NCI-H1436 (cell line): ENCODE results near the gene KAT7.
A peak's percentile ranks its signal among the peaks of the same experiment; 100 is the strongest.

Source experiments
- DNase-seq: peaks from one replicate; lab custom pipeline; 2025; lab: John Stamatoyannopoulos, UW

KAT7 gene

DNA sequence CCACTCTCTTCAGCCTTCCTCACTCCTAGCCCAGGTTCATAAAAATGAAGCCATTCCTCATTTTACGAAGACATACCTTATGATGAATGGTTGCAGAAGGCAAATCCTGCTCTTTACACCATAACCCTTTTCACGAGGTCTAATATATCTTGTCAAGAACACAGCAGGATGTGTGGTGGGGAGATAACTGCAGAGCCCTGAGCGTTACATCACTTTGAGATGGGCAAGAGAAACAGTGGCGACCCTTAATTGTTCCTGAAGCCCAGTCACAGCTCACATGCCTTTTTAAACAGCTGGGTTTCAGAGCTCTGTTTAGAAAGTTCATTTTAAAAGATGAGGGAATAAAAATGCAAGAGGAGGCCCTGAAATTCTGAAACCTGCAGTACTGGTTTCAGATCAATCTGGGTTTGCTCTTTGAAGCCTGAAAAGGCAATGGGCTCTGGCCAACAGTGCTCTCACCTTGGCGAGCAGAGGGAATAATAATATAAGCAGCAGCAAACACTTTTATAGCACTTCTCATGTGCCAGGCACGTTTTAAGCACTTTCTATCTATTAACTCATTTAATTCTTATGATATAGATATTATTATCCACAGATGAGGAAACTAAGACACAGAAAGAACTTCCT lies 27.4 kb upstream of the KAT7 start:
- DNase-seq: no peak

GRCh38 chr17:49762151-49762941 lies 26.1 kb upstream of the KAT7 start:
- no peak for DNase-seq

GRCh38 chr17:49763735-49764558 lies 24.5 kb upstream of the KAT7 start, which contains the start of gene FAM117A:
FAM117A (minus strand) TSS chr17:49764131; CDS start chr17:49764087, 44 bp downstream.
- DNase-seq: peak; percentile 100

DNA sequence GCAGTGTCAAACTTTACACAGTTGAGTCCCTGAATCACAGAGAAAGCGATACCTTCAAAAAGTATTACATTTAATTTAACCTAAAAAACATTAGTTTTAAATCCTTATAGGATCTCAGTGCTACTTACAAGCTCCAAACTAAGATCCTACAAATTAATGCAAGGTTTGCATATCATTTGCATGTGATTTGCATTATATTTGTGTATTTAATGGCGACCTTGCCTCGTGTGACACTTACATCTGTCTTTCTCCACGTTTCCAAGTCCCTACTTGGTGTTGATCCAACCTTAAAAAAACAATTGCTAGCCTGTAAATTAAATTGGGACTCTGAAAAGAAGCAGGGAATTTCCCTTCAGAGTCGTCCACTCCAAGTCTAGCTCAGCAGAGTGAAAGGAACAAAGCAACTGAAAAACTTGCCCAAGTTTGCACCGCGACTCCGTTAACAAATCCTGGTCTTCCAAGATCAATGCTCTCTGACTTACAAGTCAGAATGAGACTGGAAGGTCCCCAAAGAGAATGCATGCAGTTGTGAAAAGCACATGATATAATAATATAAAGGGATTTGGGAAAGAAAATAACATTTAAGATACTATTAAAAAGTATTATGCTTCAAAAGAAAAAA lies 23.8 kb upstream of the KAT7 start:
- DNase-seq: no peak

DNA sequence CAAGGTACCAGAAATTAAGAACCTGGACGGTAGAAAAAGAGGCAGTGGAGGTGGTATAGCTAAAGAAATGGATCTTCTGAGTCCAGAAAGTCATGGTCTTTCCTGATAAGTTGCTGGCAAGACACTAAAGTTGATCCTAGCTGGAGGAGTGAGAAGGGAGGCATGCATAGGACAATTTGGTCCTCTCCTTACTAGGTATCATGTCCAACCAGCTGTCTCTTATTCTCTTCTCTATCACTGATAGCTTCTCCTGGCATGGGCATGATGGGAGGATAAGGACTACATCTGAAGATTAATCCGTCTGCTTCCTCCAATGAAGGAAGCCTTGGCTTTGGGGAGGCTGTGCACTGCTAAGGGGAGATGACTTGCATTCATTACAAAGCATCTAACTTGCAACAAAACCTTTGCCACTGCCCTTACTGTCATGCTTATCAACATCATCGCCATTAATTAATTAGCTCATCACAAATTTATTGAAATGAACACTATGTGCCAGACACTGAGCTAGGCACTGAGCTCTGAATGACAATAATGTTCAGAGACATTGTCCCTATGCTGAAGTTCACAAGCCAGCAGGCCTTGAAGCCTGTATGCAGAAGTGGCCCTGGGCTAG lies 21.5 kb upstream of the KAT7 start:
- no peak for DNase-seq

DNA sequence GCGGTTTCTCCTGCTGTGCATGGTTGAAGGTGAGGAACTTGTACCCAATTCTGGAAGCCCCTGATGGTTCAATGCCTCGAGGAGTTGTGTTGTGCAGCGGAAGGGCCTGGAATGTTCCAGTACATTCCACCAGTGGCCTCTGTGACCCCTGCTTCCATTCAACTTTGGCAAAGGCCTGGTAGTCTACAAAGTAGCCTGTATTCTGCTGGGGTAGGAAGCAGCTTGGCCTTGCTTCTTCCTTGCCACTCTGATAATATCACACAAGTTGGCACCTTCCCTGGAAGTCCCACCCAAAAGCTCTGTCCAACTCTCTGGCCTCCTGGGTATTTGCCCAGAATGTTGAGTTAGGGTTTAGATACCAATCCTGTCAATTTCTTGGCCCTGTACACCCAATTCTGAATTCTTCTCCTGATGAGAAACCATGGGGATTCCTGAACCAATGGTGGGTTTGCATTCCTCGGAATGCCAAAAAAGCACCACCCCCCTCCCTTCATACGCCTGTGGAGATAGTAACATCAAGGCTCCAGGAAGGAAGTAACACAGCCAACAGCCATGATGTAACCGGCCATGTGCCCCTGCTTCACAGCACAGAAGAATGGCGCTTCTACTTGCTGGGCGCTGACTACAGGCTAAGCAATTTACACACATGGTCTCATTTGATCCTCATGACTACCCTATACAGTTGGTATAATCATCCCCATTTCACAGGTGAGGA lies 12.8 kb upstream of the KAT7 start:
- DNase-seq: no peak

DNA sequence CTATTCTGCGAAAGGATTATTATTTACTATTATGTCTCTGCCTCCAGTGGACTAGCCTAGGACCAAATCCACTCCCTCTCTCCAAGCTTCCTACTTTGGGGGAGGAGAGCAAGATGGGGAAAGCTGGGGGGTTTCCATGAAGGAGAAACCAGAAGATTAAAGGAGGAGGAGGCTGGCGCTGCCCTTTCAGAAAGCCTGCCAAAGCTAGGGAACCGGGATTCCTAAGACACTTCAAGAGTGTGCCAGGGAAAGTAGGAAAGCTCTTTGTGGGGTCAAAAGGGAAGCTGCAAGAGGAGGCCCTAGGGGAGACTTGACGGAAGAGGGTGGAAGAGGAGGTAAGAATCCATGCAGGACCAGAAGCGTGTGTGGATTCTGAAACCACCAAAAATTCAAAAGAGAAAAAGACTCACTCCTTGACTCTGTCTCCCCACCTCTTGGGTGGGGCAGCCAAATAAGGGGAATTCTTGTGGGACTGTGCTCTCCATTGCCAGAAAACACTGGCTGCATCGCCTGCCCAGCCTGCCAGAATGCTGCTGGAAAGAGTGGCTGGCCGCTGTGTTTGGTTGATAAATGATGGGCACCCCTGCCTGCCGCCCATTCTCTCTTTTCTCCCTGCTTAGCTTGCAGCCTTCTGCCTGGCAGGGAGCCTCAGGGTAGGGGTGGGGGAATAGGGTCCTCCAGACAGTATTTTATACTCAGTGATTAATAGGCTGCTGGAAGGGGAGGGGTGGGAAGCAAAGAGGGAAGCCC lies 11.8 kb upstream of the KAT7 start:
- no peak for DNase-seq

DNA sequence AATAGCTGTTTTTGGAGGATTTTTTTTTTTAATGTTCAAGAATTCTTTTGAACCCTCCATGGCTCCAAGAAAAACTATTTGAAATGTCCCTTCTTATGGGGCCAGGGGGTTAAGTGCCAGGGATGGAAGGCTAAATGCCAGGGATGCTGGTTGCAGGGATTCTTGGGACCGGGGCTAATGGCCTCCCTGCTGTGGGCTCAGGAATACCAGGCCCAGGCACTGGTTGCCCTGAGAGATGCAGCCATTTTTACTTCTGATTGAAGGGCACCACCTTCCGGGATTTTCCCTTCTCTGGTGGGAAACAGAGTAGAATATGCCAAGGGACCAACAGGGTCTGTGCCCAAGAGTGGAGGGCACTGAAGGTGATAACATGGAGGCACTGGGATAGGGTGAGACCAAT lies 10.9 kb upstream of the KAT7 start:
- no peak for DNase-seq

DNA sequence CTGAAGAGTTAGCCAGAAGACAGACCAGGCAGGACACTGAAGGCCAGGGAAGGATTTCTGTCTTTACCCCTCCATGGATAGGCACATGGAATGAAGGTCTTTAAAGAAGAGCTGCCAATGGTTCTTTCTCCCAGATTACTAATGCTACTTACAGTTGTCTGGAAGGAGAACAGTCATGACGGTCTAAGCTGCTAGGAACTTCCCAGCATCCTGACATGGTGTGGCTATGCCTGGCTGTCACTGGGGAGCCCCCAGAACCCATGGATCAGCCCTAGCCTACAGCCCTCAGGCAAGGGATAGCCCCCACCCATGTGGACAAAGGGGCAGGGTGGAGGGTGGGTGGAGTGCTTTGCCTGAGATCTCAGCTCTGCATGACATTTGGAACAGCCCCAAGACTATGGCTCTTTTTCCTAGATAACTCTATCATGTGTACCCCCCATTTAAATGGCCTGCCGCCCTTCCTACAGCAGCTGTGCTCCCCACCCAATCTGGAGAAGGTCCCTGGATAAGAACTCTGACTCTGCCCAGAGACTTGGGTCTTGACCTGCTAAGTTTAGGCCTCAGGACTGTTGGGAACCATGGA lies 9.2 kb upstream of the KAT7 start:
- no peak for DNase-seq

- peak; percentile 20 for DNase-seq
Observed at GRCh38 chr17:49779739-49780231, 8.7 kb upstream of the KAT7 start.

DNA sequence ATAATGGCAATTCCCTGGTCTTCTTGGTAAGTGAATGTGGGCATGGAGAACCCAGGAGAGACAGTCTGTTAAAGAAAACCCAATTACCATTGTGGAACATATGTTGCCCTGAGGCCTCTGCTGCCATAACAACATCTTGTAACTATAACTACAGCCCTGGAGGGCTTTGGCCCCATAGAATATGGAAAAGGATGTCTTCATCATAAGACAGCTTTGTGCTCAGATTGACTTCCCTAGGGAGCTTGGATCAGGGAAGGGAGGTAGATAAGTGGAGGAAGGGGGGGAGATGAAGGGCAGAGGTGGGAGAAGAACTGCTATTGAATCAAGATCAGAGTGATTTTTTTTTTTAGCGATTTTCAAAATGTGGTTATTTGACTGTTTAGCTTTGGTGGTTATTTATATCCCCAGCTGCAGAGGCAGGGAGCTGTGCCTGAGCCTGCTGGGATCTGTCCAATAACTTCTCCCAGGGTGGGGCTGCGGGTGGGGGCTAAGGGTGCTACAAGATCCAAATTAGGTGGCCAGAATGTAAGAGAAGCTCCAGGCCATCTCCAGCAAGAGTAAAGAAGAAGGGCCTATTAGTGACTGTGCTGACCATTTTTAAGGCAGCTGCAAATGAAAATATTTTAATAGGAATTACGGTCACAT lies 5.3 kb upstream of the KAT7 start:
- peak; percentile 36 for DNase-seq

DNA sequence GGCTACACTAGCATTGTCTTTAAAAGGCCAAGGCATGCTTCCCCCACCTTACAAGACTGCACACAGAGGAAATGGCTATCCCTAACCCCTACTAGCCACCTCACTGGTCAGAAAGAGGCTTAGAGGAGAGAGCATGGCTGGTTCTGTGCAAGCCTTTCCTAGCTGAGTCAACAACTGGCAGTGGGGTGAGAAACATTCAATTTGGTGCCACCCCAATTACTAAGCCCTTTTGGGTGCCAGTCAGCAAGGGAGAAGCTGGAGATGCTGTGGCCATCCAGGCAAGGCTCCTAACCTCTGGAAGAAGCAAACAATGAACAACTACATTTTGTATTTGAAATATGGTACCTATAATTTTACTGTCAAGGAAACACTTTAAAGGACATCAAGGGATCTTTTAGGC lies 4.7 kb upstream of the KAT7 start:
- DNase-seq: no peak

GRCh38 chr17:49784636-49785035 lies 3.8 kb upstream of the KAT7 start:
- no peak for DNase-seq

DNA sequence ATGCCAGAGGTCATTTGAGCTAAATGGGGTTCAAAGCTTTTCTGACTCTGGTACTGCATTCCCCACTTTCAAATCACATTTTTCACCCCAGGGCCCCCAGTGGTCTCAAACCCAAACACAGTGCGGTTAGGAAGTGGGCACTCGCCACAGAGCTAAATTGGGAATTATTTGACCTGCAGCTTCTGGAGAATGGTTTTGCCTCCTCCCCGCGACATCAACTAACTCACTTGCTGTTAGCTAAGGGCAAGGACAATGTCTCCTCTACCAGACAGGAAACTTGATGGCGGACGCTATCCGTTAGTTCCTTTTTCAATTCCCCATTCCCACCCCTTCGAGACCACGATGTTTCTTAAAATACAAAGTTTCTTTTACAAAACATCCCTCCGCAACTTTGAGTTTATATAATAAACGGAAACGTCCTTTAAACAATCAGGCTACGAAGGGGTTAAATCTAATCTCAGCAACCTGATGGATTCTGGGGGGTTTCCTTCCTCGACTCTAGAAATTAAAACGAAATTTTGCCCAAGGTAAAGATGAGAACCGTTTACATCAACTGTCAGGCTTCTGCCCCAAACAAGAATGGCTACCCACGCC lies 500 bp upstream of the KAT7 start:
- DNase-seq: no peak

GRCh38 chr17:49789243-49789578 lies 730 bp downstream of the KAT7 start:
- no peak for DNase-seq

DNA sequence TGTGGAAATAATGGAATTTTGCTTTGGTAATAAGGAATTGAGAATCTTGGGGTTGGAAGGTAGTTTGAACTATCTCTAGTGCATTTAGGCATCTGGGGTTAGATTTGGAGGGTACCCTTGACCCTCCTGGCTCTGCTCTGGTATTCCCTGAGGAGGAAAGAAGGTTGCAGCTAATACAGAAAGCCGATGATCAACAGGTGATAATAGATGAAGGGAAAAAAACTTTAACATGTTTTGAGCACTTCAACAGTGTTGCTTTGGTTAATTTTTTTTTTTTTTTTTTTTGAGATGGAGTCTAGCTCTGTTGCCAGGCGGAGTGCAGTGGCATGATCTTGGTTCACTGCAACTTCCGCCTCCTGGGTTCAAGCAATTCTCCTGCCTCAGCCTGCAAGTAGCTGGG lies 4.8 kb downstream of the KAT7 start:
- no peak for DNase-seq

GRCh38 chr17:49795372-49795771 lies 6.9 kb downstream of the KAT7 start:
- no peak for DNase-seq

- DNase-seq: no peak
Observed at GRCh38 chr17:49798182-49798581, 9.7 kb downstream of the KAT7 start.

DNA sequence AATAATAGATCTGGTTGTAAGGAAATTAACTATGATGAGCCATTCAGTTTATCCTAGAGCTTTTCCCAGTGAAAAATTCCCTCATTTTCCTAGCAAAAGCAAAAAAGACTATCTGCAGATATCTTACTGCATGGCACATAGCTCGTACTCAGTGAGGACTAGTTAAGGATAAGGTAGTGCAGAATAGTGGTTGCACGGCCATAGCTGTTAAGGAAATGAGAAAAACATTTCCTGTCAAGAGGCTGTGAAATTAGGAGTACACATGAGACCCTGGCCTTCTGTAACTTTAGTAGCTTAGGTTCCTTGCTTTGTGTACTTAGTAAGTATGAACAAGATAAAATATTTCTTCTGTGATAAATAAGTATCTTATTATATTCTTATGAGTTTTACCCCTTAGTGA lies 10.3 kb downstream of the KAT7 start:
- no peak for DNase-seq
